GM12878 (cell line): ENCODE results near the gene ASF1B. TPM values are rescaled to one million over a fixed set of nuclear protein-coding genes. Genes with fewer than 3 reads are reported as not detected.
A peak's percentile ranks its signal among the peaks of the same experiment; 100 is the strongest.

Source experiments
- BACH1 ChIP-seq: fragments of 450-650 bp; IDR thresholded peaks from 2 replicates; pipeline ENCODE4 v1.6.1; 2017; ENCODE audit warnings: mild to moderate bottlenecking, borderline replicate concordance
- CBX3 ChIP-seq: fragments of 200-600 bp; sonication (generic); IDR thresholded peaks from 2 replicates; pipeline ENCODE4 v1.6.1; 2016; ENCODE audit warnings: low read depth, borderline replicate concordance
- EP300 ChIP-seq, 2 experiments: fragments of 150-350 bp in 1 of 2; IDR thresholded peaks; 2 replicates each; pipeline ENCODE4 v1.6.1; 2011 to 2012; ENCODE audit warnings: low read depth in 2 of 2, low read length in 2 of 2, borderline replicate concordance in 1 of 2, improper control_type of control experiment in 1 of 2, inconsistent platforms in 1 of 2; ENCODE audit not compliant: control insufficient read depth in 1 of 2
- FOXM1 ChIP-seq: IDR thresholded peaks from 2 replicates; pipeline ENCODE4 v1.6.1; 2012; ENCODE audit warnings: low read depth, mild to moderate bottlenecking, inconsistent platforms, low read length, moderate library complexity
- IRF4 ChIP-seq: IDR thresholded peaks from 2 replicates; pipeline ENCODE4 v1.6.1; 2011; ENCODE audit warnings: low read depth, low read length
- MEF2A ChIP-seq: IDR thresholded peaks from 2 replicates; pipeline ENCODE4 v1.6.1; 2011; ENCODE audit warnings: low read depth, mild to moderate bottlenecking, low read length, moderate library complexity; ENCODE audit not compliant: insufficient read depth
- MEF2B ChIP-seq: fragments of 450-650 bp; IDR thresholded peaks from 2 replicates; pipeline ENCODE4 v1.6.1; 2018; ENCODE audit warnings: mild to moderate bottlenecking, moderate library complexity; ENCODE audit not compliant: partially characterized antibody, poor library complexity, severe bottlenecking
- MYB ChIP-seq: fragments of 150-350 bp; IDR thresholded peaks from 2 replicates; pipeline ENCODE4 v1.6.1; 2014; ENCODE audit warnings: mild to moderate bottlenecking, low read depth, low read length, borderline replicate concordance
- MYC ChIP-seq: IDR thresholded peaks from 2 replicates; pipeline ENCODE4 v1.6.1; 2011; ENCODE audit warnings: mild to moderate bottlenecking, low read length, moderate library complexity, inconsistent platforms; ENCODE audit not compliant: insufficient read depth, insufficient replicate concordance, insufficient read length, severe bottlenecking
- PAX8 ChIP-seq: fragments of 450-650 bp; IDR thresholded peaks from 2 replicates; pipeline ENCODE4 v1.6.1; 2017; ENCODE audit warnings: mild to moderate bottlenecking, moderate library complexity
- RAD51 ChIP-seq: fragments of 450-650 bp; IDR thresholded peaks from 2 replicates; pipeline ENCODE4 v1.6.1; 2016; ENCODE audit warnings: moderate library complexity, mild to moderate bottlenecking, inconsistent platforms
- RB1 ChIP-seq: fragments of 450-650 bp; formaldehyde crosslinking; IDR thresholded peaks from 2 replicates; pipeline ENCODE4 v1.6.1; 2017; ENCODE audit warnings: mild to moderate bottlenecking, borderline replicate concordance
- SP1 ChIP-seq: IDR thresholded peaks from one replicate; pipeline ENCODE4 v1.6.1; 2011; ENCODE audit warnings: low read depth, low read length
- TARDBP ChIP-seq: IDR thresholded peaks from 2 replicates; pipeline ENCODE4 v1.6.1; 2016; ENCODE audit warnings: borderline replicate concordance
- YBX1 ChIP-seq: fragments of 450-650 bp; IDR thresholded peaks from 2 replicates; pipeline ENCODE4 v1.6.1; 2016; ENCODE audit warnings: antibody characterized with exemption
- ZNF217 ChIP-seq: fragments of 450-650 bp; IDR thresholded peaks from 2 replicates; pipeline ENCODE4 v1.6.1; 2017; ENCODE audit warnings: antibody characterized with exemption, mild to moderate bottlenecking
- ZNF274 ChIP-seq: IDR thresholded peaks from one replicate; pipeline ENCODE4 v1.8.0; 2011; ENCODE audit not compliant: insufficient read length, insufficient read depth
- polyA plus RNA-seq, 11 experiments: library from polyadenylated mRNA; depleted of rRNA in 4 of 11; unstranded in 6 of 11; stranded (reverse) in 5 of 11; fragments of >200 nt; fragmentation: Nextera tagmentation in 4 of 11; fragmentation: Illumina TruSeq in 1 of 11; extraction: Ambion mirVana in 4 of 11; extraction: Trizol in 1 of 11; gene quantifications; 1 replicate in 1 of 11; 2 replicates in 10 of 11; pipeline versions ENCODE4 v1.2.1 to v1.2.3, GENCODE V29; 2011 to 2016; ENCODE audit warnings: inconsistent platforms in 2 of 11, missing spikeins in 2 of 11, low read depth in 1 of 11
- total RNA-seq, 4 experiments: library from RNA; depleted of rRNA in 3 of 4; stranded (reverse); fragments of >200 nt in 3 of 4; fragmentation: Illumina TruSeq in 1 of 4; extraction: Trizol in 1 of 4; gene quantifications; 2 replicates each; pipeline versions ENCODE4 v1.2.1 to v1.2.3, GENCODE V29; 2013 to 2021
- TF ChIP-seq, protein P1 (sequence below): IDR thresholded peaks from 2 replicates; pipeline ENCODE4 v1.6.1; 2011; ENCODE audit warnings: mild to moderate bottlenecking, low read depth, low read length, moderate library complexity; ENCODE audit not compliant: insufficient replicate concordance
- TF ChIP-seq, protein P2 (sequence below): IDR thresholded peaks from 2 replicates; pipeline ENCODE4 v1.6.1; 2012; ENCODE audit warnings: low read depth, low read length, improper control_type of control experiment
- TF ChIP-seq, protein P3 (sequence below): fragments of 450-650 bp; IDR thresholded peaks from 2 replicates; pipeline ENCODE4 v1.6.1; 2018; ENCODE audit warnings: mild to moderate bottlenecking, low read depth, moderate library complexity; ENCODE audit not compliant: partially characterized antibody
- TF ChIP-seq, protein P4 (sequence below): fragments of 450-650 bp; IDR thresholded peaks from 2 replicates; pipeline ENCODE4 v1.6.1; 2017; ENCODE audit warnings: mild to moderate bottlenecking, moderate library complexity

ASF1B gene
- total and polyA plus RNA-seq, 10 of the 15 experiments (the other 5 are each of a cell fraction or from before 2014, with no cell fraction given), result 10.4 to 217 (median 90.2) TPM

DNA sequence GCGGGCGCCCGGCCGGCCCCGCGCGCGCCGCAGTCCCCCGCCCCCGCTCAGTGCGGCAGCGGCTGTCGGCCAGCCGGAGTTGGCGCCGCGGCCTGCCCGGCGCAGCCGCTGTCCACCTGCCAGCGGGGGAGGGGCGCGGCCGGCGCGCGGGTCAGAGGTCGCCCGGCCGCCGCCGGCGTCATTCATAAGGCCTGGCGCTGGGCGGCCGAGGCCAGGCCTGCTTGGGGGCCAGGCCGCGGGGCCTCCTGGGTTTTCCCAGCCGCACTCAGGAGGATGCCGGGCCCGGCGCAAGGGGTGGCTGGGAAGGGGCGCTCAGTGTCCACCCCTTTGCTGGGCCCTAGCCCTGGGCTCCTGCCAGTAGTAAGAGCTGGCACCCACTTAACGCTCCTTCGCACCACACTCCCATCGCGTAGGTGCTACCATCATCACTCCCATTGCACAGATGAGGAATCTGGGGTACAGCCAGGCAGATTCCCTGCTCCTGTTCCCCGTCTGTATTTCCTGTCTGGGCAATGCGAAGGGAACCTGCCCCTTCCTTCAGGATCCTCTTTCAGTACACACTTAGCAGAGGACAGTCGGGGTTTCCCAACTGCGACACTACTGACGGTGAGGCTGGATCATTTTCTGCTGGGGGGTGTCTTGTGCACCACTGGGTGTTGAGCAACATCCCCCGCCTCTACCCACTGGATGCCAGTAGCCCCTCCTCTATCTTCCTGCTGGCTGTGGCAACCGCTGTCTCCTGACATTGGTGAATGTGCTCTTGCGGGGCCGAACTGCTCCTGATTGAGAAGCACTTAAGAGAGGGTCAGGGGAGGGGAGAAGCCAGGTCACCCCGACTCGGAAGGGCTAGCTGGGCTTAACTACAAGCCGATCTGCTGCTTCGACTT is 18.0 kb downstream of the ASF1B start (continued):
- TF ChIP-seq, protein P1, sequence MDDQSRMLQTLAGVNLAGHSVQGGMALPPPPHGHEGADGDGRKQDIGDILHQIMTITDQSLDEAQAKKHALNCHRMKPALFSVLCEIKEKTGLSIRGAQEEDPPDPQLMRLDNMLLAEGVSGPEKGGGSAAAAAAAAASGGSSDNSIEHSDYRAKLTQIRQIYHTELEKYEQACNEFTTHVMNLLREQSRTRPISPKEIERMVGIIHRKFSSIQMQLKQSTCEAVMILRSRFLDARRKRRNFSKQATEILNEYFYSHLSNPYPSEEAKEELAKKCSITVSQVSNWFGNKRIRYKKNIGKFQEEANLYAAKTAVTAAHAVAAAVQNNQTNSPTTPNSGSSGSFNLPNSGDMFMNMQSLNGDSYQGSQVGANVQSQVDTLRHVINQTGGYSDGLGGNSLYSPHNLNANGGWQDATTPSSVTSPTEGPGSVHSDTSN, result no peak
- TF ChIP-seq YBX1 (no peak), RAD51 (no peak), MYC (no peak), BACH1 (0 out of 2 replicates have a peak, but pooled peaks have one; percentile 51), RB1 (no peak), MEF2B (no peak), FOXM1 (no peak), MYB (no peak), ZNF274 (no peak), PAX8 (no peak), CBX3 (no peak), IRF4 (no peak), ZNF217 (peak; percentile 28; the same call in 1 of the 2 replicates), MEF2A (no peak), EP300 (IDR thresholded peaks at IDR 0.05; ENCODE audit: borderline replicate concordance in 1 of 2, control insufficient read depth in 1 of 2, low read depth in 2 of 2, low read length in 2 of 2) (no peak), SP1 (no peak), TARDBP (no peak)
- TF ChIP-seq, protein P2, sequence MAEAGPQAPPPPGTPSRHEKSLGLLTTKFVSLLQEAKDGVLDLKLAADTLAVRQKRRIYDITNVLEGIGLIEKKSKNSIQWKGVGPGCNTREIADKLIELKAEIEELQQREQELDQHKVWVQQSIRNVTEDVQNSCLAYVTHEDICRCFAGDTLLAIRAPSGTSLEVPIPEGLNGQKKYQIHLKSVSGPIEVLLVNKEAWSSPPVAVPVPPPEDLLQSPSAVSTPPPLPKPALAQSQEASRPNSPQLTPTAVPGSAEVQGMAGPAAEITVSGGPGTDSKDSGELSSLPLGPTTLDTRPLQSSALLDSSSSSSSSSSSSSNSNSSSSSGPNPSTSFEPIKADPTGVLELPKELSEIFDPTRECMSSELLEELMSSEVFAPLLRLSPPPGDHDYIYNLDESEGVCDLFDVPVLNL, result no peak
- TF ChIP-seq, protein P3, sequence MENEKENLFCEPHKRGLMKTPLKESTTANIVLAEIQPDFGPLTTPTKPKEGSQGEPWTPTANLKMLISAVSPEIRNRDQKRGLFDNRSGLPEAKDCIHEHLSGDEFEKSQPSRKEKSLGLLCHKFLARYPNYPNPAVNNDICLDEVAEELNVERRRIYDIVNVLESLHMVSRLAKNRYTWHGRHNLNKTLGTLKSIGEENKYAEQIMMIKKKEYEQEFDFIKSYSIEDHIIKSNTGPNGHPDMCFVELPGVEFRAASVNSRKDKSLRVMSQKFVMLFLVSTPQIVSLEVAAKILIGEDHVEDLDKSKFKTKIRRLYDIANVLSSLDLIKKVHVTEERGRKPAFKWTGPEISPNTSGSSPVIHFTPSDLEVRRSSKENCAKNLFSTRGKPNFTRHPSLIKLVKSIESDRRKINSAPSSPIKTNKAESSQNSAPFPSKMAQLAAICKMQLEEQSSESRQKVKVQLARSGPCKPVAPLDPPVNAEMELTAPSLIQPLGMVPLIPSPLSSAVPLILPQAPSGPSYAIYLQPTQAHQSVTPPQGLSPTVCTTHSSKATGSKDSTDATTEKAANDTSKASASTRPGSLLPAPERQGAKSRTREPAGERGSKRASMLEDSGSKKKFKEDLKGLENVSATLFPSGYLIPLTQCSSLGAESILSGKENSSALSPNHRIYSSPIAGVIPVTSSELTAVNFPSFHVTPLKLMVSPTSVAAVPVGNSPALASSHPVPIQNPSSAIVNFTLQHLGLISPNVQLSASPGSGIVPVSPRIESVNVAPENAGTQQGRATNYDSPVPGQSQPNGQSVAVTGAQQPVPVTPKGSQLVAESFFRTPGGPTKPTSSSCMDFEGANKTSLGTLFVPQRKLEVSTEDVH, result no peak
- TF ChIP-seq, protein P4, sequence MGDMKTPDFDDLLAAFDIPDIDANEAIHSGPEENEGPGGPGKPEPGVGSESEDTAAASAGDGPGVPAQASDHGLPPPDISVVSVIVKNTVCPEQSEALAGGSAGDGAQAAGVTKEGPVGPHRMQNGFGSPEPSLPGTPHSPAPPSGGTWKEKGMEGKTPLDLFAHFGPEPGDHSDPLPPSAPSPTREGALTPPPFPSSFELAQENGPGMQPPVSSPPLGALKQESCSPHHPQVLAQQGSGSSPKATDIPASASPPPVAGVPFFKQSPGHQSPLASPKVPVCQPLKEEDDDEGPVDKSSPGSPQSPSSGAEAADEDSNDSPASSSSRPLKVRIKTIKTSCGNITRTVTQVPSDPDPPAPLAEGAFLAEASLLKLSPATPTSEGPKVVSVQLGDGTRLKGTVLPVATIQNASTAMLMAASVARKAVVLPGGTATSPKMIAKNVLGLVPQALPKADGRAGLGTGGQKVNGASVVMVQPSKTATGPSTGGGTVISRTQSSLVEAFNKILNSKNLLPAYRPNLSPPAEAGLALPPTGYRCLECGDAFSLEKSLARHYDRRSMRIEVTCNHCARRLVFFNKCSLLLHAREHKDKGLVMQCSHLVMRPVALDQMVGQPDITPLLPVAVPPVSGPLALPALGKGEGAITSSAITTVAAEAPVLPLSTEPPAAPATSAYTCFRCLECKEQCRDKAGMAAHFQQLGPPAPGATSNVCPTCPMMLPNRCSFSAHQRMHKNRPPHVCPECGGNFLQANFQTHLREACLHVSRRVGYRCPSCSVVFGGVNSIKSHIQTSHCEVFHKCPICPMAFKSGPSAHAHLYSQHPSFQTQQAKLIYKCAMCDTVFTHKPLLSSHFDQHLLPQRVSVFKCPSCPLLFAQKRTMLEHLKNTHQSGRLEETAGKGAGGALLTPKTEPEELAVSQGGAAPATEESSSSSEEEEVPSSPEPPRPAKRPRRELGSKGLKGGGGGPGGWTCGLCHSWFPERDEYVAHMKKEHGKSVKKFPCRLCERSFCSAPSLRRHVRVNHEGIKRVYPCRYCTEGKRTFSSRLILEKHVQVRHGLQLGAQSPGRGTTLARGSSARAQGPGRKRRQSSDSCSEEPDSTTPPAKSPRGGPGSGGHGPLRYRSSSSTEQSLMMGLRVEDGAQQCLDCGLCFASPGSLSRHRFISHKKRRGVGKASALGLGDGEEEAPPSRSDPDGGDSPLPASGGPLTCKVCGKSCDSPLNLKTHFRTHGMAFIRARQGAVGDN, result peak; percentile 85
